Suppressor macrophage (primary cell): ENCODE data around the gene C5.

ENCODE experiments used
- DNase-seq, 4 experiments: peaks; one replicate each; pipeline ENCODE4 v3.0.0-alpha.2; 2020 to 2022

Gene C5

GRCh38 chr9:120905315-120906164, 144.5 kb downstream of the C5 start:
- no peak for DNase-seq

GRCh38 chr9:120904978-120905301, 145.1 kb downstream of the C5 start:
- DNase-seq = no peak

GRCh38 chr9:120904061-120904977, 145.8 kb downstream of the C5 start:
- no peak for DNase-seq

DNA sequence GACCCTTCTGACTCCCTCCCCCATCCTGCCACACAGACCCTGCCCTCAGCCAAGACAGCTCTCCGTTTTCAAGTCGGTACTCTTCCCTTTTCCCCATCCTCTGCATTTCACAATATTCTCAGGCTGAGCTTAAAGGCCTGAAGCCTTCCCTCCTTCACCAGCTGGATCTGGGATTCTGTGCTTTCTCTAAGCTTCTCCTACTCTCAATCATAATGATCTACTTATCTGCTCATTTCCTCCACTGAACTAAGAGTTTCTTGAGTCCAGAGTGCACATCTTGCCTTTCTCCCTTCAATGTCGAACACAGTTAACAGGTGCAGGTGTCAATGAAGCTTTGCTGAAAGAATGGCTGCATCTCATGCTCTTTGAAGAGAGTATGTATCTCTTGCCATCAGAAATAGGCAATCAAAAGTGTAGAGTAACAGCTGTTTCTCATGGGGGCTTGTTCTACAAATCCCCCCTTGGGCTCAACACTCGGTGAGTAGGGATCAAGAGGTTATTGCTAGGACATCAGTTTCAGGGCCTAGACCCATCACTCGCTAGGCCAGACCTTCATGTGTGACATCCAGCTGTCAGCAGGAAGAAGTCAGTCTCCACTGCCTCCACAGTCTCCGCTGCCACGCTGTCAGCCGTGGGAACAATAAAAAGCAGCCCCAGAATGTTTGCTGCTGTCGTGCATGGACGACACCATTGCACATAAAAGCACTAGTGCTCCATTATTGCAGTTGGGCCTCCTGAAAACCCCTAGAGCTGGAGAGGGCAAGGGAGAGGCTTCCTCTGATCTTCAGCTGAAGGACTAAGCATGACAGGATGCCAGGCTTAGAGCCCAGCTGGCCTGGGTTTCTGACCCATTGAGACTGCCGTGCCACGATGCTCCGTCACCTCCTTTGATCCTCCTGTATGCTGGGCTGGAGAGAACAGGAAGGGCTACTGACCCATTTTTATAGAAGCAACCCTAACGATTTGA, 147.2 kb downstream of the C5 start:
- no peak for DNase-seq
